ENCODE results near the gene LRFN5.

DNA sequence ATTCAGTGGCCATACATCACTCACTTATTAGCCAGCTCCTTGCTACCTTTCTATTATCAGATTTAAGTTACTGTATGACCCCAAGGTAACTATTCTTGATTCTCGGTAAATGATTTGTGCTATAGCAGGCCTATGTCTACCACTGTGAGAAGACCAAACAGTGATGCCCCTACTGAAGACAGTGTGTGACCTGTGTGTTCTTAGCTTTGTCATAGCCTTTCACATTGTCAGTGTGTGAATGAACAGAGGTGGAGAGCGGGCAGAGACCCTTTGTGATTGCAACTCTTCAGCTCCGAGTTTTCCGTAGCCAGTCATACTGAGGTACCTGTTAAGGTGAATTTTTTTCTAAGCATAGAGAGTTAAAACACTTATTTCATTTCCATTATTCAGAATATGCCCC is 294.0 kb downstream of the LRFN5 start:
- TF ChIP-seq, protein P1, sequence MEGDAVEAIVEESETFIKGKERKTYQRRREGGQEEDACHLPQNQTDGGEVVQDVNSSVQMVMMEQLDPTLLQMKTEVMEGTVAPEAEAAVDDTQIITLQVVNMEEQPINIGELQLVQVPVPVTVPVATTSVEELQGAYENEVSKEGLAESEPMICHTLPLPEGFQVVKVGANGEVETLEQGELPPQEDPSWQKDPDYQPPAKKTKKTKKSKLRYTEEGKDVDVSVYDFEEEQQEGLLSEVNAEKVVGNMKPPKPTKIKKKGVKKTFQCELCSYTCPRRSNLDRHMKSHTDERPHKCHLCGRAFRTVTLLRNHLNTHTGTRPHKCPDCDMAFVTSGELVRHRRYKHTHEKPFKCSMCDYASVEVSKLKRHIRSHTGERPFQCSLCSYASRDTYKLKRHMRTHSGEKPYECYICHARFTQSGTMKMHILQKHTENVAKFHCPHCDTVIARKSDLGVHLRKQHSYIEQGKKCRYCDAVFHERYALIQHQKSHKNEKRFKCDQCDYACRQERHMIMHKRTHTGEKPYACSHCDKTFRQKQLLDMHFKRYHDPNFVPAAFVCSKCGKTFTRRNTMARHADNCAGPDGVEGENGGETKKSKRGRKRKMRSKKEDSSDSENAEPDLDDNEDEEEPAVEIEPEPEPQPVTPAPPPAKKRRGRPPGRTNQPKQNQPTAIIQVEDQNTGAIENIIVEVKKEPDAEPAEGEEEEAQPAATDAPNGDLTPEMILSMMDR (IDR thresholded peaks at IDR 0.05) = no peak
- no peak for TF ChIP-seq POLR2AphosphoS5 (IDR thresholded peaks at IDR 0.05; ENCODE audit: low read depth, low read length)
- TF ChIP-seq, protein P2, sequence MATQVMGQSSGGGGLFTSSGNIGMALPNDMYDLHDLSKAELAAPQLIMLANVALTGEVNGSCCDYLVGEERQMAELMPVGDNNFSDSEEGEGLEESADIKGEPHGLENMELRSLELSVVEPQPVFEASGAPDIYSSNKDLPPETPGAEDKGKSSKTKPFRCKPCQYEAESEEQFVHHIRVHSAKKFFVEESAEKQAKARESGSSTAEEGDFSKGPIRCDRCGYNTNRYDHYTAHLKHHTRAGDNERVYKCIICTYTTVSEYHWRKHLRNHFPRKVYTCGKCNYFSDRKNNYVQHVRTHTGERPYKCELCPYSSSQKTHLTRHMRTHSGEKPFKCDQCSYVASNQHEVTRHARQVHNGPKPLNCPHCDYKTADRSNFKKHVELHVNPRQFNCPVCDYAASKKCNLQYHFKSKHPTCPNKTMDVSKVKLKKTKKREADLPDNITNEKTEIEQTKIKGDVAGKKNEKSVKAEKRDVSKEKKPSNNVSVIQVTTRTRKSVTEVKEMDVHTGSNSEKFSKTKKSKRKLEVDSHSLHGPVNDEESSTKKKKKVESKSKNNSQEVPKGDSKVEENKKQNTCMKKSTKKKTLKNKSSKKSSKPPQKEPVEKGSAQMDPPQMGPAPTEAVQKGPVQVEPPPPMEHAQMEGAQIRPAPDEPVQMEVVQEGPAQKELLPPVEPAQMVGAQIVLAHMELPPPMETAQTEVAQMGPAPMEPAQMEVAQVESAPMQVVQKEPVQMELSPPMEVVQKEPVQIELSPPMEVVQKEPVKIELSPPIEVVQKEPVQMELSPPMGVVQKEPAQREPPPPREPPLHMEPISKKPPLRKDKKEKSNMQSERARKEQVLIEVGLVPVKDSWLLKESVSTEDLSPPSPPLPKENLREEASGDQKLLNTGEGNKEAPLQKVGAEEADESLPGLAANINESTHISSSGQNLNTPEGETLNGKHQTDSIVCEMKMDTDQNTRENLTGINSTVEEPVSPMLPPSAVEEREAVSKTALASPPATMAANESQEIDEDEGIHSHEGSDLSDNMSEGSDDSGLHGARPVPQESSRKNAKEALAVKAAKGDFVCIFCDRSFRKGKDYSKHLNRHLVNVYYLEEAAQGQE (IDR thresholded peaks at IDR 0.05; ENCODE audit: insufficient read depth in 1 of 2, low read depth in 2 of 2, low read length in 1 of 2) = no peak
- no peak for TF ChIP-seq SIN3A (IDR thresholded peaks at IDR 0.05; ENCODE audit: borderline replicate concordance, insufficient read depth, low read depth, low read length)

All from Panc1 (cell line).